ENCODE measurements around the gene CHD9. TPM values are rescaled to one million over a fixed set of nuclear protein-coding genes. Genes with fewer than 3 reads are reported as not detected.
A peak's percentile ranks its signal among the peaks of the same experiment; 100 is the strongest.

CHD9 gene
- total RNA-seq, 4 donors from 2014 or later: 97.2 to 141 (median 108) TPM

GRCh38 chr16:53209429-53209828, 154.6 kb downstream of the CHD9 start:
- intact Hi-C loops (cut with DNase I): no loop called here
- peak overlapping the region; percentile 55 to 89 (median 85) for H3K27ac ChIP-seq

GRCh38 chr16:53209877-53210276, 155.1 kb downstream of the CHD9 start:
- H3K4me3 ChIP-seq (replicated peaks in 1 of 3): peak overlapping the region in 1 of 3 donors; percentile 41
- no peaks in the 10 kb centered on the region for H3K9me3 ChIP-seq
- no peaks in the 10 kb centered on the region for H3K36me3 ChIP-seq
- WGBS, 2 donors: 21 to 37% methylated on average over 2 of the region's 2 CpGs
- H3K27me3 ChIP-seq: no peaks in the 10 kb centered on the region
- peak overlapping the region; percentile 55 to 89 (median 85) for H3K27ac ChIP-seq
- H3K4me1 ChIP-seq: peaks cover 27 to 29% of the 10 kb centered on the region in 2 donors
- no peak for DNase-seq
- intact Hi-C loops (cut with DNase I): no loop called here
- TF ChIP-seq POLR2A (IDR thresholded peaks at IDR 0.05) (no peak), CTCF (IDR thresholded peaks at IDR 0.05) (no peak)

More at GRCh38 chr16:53209429-53209828, 154.6 kb downstream of the CHD9 start:
- H3K4me1 ChIP-seq: peaks cover 27 to 29% of the 10 kb centered on the region in 2 donors
- no peaks in the 10 kb centered on the region for H3K27me3 ChIP-seq
- peak overlapping the region in 2 of 3 donors; percentile 11 to 41 for H3K4me3 ChIP-seq (replicated peaks in 1 of 3)
- TF ChIP-seq POLR2A (IDR thresholded peaks at IDR 0.05) (no peak), CTCF (IDR thresholded peaks at IDR 0.05) (no peak)
- no peaks in the 10 kb centered on the region for H3K9me3 ChIP-seq
- DNase-seq: no peak
- H3K36me3 ChIP-seq: no peaks in the 10 kb centered on the region
- WGBS, 2 donors: 12 to 13% methylated on average over 5 of the region's 5 CpGs

GRCh38 chr16:53211253-53211652, 156.5 kb downstream of the CHD9 start:
- no peaks in the 10 kb centered on the region for H3K27me3 ChIP-seq
- 88% methylated on average over 3 of the region's 3 CpGs for WGBS, 2 donors
- H3K4me1 ChIP-seq: peaks cover 29 to 31% of the 10 kb centered on the region in 2 donors
- TF ChIP-seq POLR2A (IDR thresholded peaks at IDR 0.05) (no peak), CTCF (IDR thresholded peaks at IDR 0.05) (no peak)
- no peak overlapping the region for H3K27ac ChIP-seq
- H3K9me3 ChIP-seq: no peaks in the 10 kb centered on the region
- no peaks in the 10 kb centered on the region for H3K36me3 ChIP-seq
- intact Hi-C loops (cut with DNase I): no loop called here
- no peak for DNase-seq
- no peak overlapping the region for H3K4me3 ChIP-seq (replicated peaks in 1 of 3)

- Histone ChIP-seq H3K4me3 (replicated peaks in 1 of 3) (no peak overlapping the region), H3K4me1 (peaks cover 29 to 31% of the 10 kb centered on the region in 2 donors), H3K27me3 (no peaks in the 10 kb centered on the region), H3K9me3 (no peaks in the 10 kb centered on the region), H3K36me3 (no peaks in the 10 kb centered on the region), H3K27ac (no peak overlapping the region)
- TF ChIP-seq POLR2A (IDR thresholded peaks at IDR 0.05) (no peak), CTCF (IDR thresholded peaks at IDR 0.05) (no peak)
- DNase-seq: no peak
- intact Hi-C loops (cut with DNase I): no loop called here
Measured at GRCh38 chr16:53212893-53213223, 158.1 kb downstream of the CHD9 start.

GRCh38 chr16:53213542-53213941, 158.8 kb downstream of the CHD9 start:
- H3K27me3 ChIP-seq: no peaks in the 10 kb centered on the region
- H3K27ac ChIP-seq: no peak overlapping the region
- intact Hi-C loops (cut with DNase I): no loop called here
- H3K4me1 ChIP-seq: peaks cover 28 to 29% of the 10 kb centered on the region in 2 donors
- no peak for DNase-seq
- H3K9me3 ChIP-seq: no peaks in the 10 kb centered on the region
- TF ChIP-seq POLR2A (IDR thresholded peaks at IDR 0.05): no peak
- TF ChIP-seq CTCF (IDR thresholded peaks at IDR 0.05): no peak
- H3K4me3 ChIP-seq (replicated peaks in 1 of 3): no peak overlapping the region
- H3K36me3 ChIP-seq: no peaks in the 10 kb centered on the region
- 84 to 91% methylated on average over 2 of the region's 2 CpGs for WGBS, 2 donors

All from thyroid gland (tissue), 4 donors.